PC-9 (cell line): ENCODE results near the gene LRRC47. TPM values are rescaled to one million over a fixed set of nuclear protein-coding genes. Genes with fewer than 3 reads are reported as not detected.

Experiments used
- Bru-seq: library from RNA; stranded (reverse); fragments of 400-500 nt; gene quantifications from one replicate; lab custom pipeline; 2021; lab: Mats Ljungman, UMichigan
- BruChase-seq, 2 experiments: library from RNA; stranded (reverse); fragments of 400-500 nt; gene quantifications; one replicate each; lab custom pipeline; 2021; lab: Mats Ljungman, UMichigan
- BruUV-seq: library from RNA; stranded (reverse); fragments of 400-500 nt; replicated peaks from 2 replicates; lab custom pipeline; 2021; lab: Mats Ljungman, UMichigan
- CTCF ChIA-PET: fragments of 300-600 bp; sonication (Branson Sonifier 250); formaldehyde crosslinking; loops from one replicate; lab custom pipeline; 2022; ENCODE audit warnings: antibody characterized with exemption; lab: Charles Lee
- POLR2A ChIA-PET: fragments of 300-600 bp; sonication (Branson Sonifier 250); formaldehyde crosslinking; loops from one replicate; lab custom pipeline; 2022; ENCODE audit warnings: antibody characterized with exemption; ENCODE audit not compliant: unreplicated experiment; lab: Charles Lee
- DNase-seq, 2 experiments: peaks; one replicate each; pipeline versions ENCODE4 v3.0.0 to v3.0.0-alpha.2; 2015 to 2022; ENCODE audit warnings: mixed read lengths in 1 of 2
- H2AFZ ChIP-seq: fragments of 200-600 bp; sonication (generic); 2 replicates; pipeline ENCODE4 v1.8.1; 2017; ENCODE audit warnings: antibody characterized with exemption
- H3F3A ChIP-seq: fragments of 200-600 bp; sonication (generic); 2 replicates; pipeline ENCODE4 v1.8.1; 2017; ENCODE audit warnings: antibody characterized with exemption, mild to moderate bottlenecking, low read depth; ENCODE audit not compliant: insufficient read depth
- H3K27ac ChIP-seq: fragments of 200-600 bp; sonication (generic); 2 replicates; pipeline ENCODE4 v1.6.1; 2016; ENCODE audit warnings: mixed run types
- H3K27me3 ChIP-seq: fragments of 200-600 bp; sonication (generic); 2 replicates; pipeline ENCODE4 v1.6.1; 2016; ENCODE audit warnings: low read depth, mixed run types; ENCODE audit not compliant: insufficient read depth
- H3K36me3 ChIP-seq: fragments of 200-600 bp; sonication (generic); 2 replicates; pipeline ENCODE4 v1.6.1; 2016; ENCODE audit warnings: low read depth, mixed run types
- H3K4me1 ChIP-seq: fragments of 200-600 bp; sonication (generic); replicated peaks from 2 replicates; pipeline ENCODE4 v1.6.1; 2016; ENCODE audit warnings: mixed run types; ENCODE audit not compliant: insufficient read depth
- H3K4me2 ChIP-seq: fragments of 200-600 bp; sonication (generic); 2 replicates; pipeline ENCODE4 v1.6.1; 2017; ENCODE audit warnings: mixed run types
- H3K4me3 ChIP-seq: fragments of 200-600 bp; sonication (generic); 2 replicates; pipeline ENCODE4 v1.6.1; 2016; ENCODE audit warnings: mixed run types
- H3K79me2 ChIP-seq: fragments of 200-600 bp; sonication (generic); 2 replicates; pipeline ENCODE4 v1.6.1; 2017; ENCODE audit warnings: low read depth, mixed run types
- H3K9me2 ChIP-seq: fragments of 200-600 bp; sonication (generic); 2 replicates; pipeline ENCODE4 v1.8.1; 2017; ENCODE audit warnings: mild to moderate bottlenecking; ENCODE audit not compliant: insufficient read depth
- H3K9me3 ChIP-seq: fragments of 200-600 bp; sonication (generic); 2 replicates; pipeline ENCODE4 v1.8.1; 2016; ENCODE audit warnings: low read depth; ENCODE audit not compliant: insufficient read depth
- H4K20me1 ChIP-seq: fragments of 200-600 bp; sonication (generic); 2 replicates; pipeline ENCODE4 v1.8.1; 2017; ENCODE audit not compliant: insufficient read depth
- EZH2 ChIP-seq: fragments of 200-600 bp; sonication (generic); IDR thresholded peaks from 2 replicates; pipeline ENCODE4 v1.8.0; 2017; ENCODE audit warnings: antibody characterized with exemption, low read depth
- intact Hi-C: fragments of 100-400 bp; cut with micrococcal nuclease; formaldehyde crosslinking; loops from one replicate; pipeline ENCODE4 v1.10.0; 2022; ENCODE audit not compliant: unreplicated experiment
- long read RNA-seq: library from polyadenylated mRNA; stranded (forward); transcript quantifications from one replicate; pipeline ENCODE4 v2.0.0, GENCODE V29; 2022
- total RNA-seq: library from RNA; stranded (reverse); gene quantifications from 2 replicates; pipeline ENCODE4 v1.2.3, GENCODE V29; 2021
- TF ChIP-seq, protein P1 (sequence below): fragments of 200-600 bp; sonication (generic); conservative IDR thresholded peaks from 2 replicates; pipeline ENCODE4 v1.6.1; 2017; ENCODE audit warnings: mixed run types, antibody characterized with exemption, mild to moderate bottlenecking, moderate library complexity

Gene LRRC47
- 34.2 and 35.5 TPM in 2 replicates for total RNA-seq
- percentile 59 among the genes with signal in this experiment for Bru-seq, nascent RNA
- BruChase-seq, experiment 1, labeled RNA remaining after a 2-hour chase, result percentile 67 among the genes with signal in this experiment
- BruChase-seq, experiment 2, labeled RNA remaining after a 6-hour chase, result percentile 84 among the genes with signal in this experiment
- long read RNA-seq, full-length matches to known transcripts, result 70 of 75 reads
- long read RNA-seq, partial matches to known transcripts, result 1 of 75 reads
- long read RNA-seq, other reads (novel, unspliced or antisense), result 4 of 75 reads

DNA sequence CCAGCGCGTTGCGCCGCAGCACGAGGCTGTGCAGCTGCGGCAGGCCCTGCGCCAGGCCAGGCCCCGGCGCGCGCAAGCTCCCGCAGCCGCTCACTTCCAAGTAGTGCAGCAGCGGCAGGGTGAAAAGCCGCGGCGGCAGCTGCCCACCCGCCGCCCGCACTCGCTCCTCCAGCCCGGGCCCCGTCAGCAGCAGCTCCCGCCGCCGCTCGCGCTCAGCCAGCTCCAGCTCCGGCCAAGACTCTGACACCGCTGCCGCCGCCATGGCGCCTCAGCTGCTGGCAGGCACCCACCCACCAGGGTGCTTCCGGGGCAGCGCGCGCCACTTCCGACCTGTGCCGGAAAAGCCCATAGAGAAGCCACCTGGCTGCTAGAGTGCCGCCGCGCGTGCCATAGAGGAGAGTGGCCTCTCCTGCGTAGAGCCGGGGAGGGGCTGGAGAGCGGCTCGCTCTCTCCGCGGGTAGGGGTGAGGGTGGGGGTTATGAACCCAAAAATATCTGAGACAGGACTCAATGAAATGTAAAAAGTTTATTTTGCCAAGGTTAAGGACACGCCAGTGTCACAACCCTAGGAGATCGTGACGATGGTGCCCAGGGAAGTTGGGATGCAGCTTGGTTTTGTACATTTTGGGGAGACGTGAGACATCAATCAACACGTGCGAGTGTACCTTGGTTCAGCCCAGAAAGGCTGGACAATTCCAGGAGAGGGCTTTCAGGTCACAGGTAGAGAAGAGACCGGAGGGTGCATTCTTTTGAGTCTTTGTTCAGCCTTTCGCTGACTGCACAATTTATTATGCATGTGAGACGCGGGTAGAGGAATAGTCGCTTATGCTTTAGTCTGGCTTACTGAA lies at the start of gene LRRC47:
Gene LRRC47, minus strand, starts transcription at position 284 of the 847 bp plus-strand sequence. Its CDS starts 22 bp downstream, at position 262.
- POLR2A ChIA-PET, result interaction anchor here (0.6 kb wide), 1 partner anchor 363 kb away, joined by 3 read pairs; no protein-coding TSS in a partner anchor
- Histone ChIP-seq H3K27me3 (0 out of 2 replicates have a peak, but pooled peaks cover 3% of the 10 kb centered on the region), H2AFZ (peak within 1 kb of the TSS; percentile 92), H4K20me1 (peaks cover 27% of the 10 kb centered on the region), H3F3A (no peaks in the 10 kb centered on the region), H3K36me3 (no peaks in the 10 kb centered on the region; the same call in 1 of the 2 replicates), H3K4me1 (peaks cover 19% of the 10 kb centered on the region), H3K27ac (no peak within 1 kb of the TSS), H3K9me2 (no peaks in the 10 kb centered on the region), H3K4me3 (peak within 1 kb of the TSS; percentile 81), H3K4me2 (peak within 1 kb of the TSS; percentile 86), H3K79me2 (peaks cover 42% of the 10 kb centered on the region), H3K9me3 (no peaks in the 10 kb centered on the region)
- TF ChIP-seq EZH2, result no peak
- TF ChIP-seq, protein P1, sequence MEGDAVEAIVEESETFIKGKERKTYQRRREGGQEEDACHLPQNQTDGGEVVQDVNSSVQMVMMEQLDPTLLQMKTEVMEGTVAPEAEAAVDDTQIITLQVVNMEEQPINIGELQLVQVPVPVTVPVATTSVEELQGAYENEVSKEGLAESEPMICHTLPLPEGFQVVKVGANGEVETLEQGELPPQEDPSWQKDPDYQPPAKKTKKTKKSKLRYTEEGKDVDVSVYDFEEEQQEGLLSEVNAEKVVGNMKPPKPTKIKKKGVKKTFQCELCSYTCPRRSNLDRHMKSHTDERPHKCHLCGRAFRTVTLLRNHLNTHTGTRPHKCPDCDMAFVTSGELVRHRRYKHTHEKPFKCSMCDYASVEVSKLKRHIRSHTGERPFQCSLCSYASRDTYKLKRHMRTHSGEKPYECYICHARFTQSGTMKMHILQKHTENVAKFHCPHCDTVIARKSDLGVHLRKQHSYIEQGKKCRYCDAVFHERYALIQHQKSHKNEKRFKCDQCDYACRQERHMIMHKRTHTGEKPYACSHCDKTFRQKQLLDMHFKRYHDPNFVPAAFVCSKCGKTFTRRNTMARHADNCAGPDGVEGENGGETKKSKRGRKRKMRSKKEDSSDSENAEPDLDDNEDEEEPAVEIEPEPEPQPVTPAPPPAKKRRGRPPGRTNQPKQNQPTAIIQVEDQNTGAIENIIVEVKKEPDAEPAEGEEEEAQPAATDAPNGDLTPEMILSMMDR, result no peak
- BruUV-seq, result no TSS peak
- CTCF ChIA-PET, result interaction anchor here (0.8 kb wide), 1 partner anchor 88 kb away, joined by 4 read pairs; no protein-coding TSS in a partner anchor
- peak; percentile 78 to 89 for DNase-seq
- intact Hi-C loops, result loop anchor here (5.0 to 10.0 kb wide), 2 partner anchors 108 to 344 kb away; partner anchors contain the start of genes ARHGEF16 and C1orf174

DNA sequence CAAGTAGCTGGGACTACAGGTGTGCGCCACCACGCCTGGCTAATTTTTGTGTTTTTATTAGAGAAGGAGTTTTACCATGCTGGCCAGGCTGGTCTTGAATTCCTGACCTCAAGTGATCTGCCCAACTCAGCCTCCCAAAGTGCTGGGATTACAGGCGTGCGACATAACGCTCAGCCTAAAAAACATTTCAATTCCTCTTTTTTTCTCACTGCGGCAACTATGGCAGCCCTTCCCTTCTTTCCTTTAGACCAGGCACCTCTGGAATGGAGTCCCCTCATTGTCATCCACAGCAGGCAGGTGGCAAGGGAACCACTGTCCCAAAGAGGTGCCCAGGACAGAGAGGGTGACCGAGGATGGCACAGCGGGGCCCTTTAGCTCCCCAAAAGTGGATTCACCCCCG lies 46.6 kb upstream of the LRRC47 start:
- intact Hi-C loops, result no loop called here
- POLR2A ChIA-PET, result no interaction called here
- H2AFZ ChIP-seq, result no peak overlapping the region
- no peak overlapping the region for H3K27ac ChIP-seq
- H3K9me3 ChIP-seq, result no peaks in the 10 kb centered on the region
- H3K9me2 ChIP-seq, result no peaks in the 10 kb centered on the region
- H4K20me1 ChIP-seq, result no peaks in the 10 kb centered on the region
- no TSS peak for BruUV-seq
- H3F3A ChIP-seq, result no peaks in the 10 kb centered on the region
- CTCF ChIA-PET, result no interaction called here
- TF ChIP-seq, protein P1, result no peak
- no peak for TF ChIP-seq EZH2
- DNase-seq, result no peak
- H3K4me1 ChIP-seq, result no peaks in the 10 kb centered on the region
- H3K79me2 ChIP-seq, result no peaks in the 10 kb centered on the region
- 0 out of 2 replicates have a peak, but pooled peaks cover 6% of the 10 kb centered on the region for H3K36me3 ChIP-seq
- H3K4me3 ChIP-seq, result no peak overlapping the region
- H3K4me2 ChIP-seq, result no peak overlapping the region
- no peaks in the 10 kb centered on the region for H3K27me3 ChIP-seq

DNA sequence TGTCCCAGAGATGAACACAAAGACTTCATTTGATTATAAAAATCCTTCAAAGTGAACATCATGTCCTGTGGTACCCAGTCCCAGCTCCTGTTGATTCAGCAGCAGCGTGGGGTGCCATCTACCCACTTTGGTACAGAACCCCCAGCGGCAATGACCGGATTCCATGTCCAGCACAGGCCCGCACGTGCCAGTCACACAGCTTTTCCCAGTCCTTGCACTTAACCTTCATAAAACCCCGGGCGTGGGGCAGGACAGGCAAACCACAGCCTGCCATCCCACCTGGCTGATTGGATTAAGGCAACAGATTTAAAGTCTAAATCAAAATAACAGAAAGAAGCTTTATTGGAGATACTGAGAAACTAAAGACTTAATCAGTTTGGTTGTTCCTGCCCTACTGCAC lies 45.2 kb upstream of the LRRC47 start:
- ChIA-PET CTCF (no interaction called here), POLR2A (no interaction called here)
- peaks cover 11% of the 10 kb centered on the region; the same call in 1 of the 2 replicates for H3K36me3 ChIP-seq
- no peaks in the 10 kb centered on the region for H3K79me2 ChIP-seq
- intact Hi-C loops, result no loop called here
- no peak overlapping the region for H3K4me2 ChIP-seq
- TF ChIP-seq, protein P1, result no peak
- no peaks in the 10 kb centered on the region for H3K9me3 ChIP-seq
- no peak overlapping the region for H2AFZ ChIP-seq
- H3K9me2 ChIP-seq, result no peaks in the 10 kb centered on the region
- no TSS peak for BruUV-seq
- H3K27me3 ChIP-seq, result no peaks in the 10 kb centered on the region
- H3K27ac ChIP-seq, result no peak overlapping the region
- no peak for DNase-seq
- no peak overlapping the region for H3K4me3 ChIP-seq
- no peaks in the 10 kb centered on the region for H3F3A ChIP-seq
- H3K4me1 ChIP-seq, result no peaks in the 10 kb centered on the region
- no peaks in the 10 kb centered on the region for H4K20me1 ChIP-seq
